HG02759 (cell line): ENCODE measurements around the gene CHRDL2.
A peak's percentile ranks its signal among the peaks of the same experiment; 100 is the strongest.

Experiments
- ATAC-seq: cut with Tn5 transposase; IDR thresholded peaks from one replicate; pipeline ENCODE4 v1.9.1; 2021; ENCODE audit warnings: mild to moderate bottlenecking, moderate library complexity; ENCODE audit not compliant: unreplicated experiment

Gene CHRDL2

DNA sequence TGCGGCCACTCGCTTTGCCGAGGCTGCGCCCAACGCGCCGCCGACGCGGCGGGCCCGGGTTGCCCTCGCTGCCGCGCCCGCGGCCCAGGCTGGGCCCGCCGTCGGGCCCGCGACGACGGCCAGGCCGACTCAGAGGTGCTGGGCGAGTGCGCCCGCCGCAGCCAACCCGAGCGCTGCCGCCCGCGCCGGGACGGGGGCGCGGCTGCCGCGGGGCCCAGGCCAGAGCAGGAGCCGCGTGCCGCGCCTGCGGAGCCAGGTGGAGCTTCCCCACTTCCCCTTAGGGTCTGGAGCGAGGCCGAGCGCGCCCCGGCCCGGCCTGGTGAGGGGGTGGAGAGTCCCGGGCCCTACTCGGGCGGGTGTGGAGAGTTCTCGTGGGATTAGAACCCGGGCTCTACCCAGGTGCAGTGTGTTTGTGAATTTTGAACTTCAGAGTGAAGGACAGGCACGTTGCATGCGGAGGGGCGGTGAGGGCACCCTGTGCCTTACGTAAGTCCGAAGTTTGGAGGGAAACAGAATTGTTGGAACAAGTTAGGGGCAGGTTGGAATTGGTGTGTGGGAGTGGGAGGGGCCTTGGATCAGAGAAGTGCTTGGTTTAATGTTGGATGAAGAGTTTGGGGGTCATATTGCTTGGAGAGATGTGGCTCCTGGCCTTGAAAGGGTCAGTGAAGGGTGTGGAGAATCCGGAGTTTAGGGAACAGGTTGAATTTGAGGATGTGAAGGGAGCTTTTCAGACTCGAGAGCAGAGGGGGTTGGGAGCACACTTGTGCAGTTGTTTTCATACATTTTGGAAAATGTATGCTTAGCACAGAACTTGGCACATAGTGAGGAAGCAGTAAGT lies 18.1 kb upstream of the CHRDL2 start:
- peak; percentile 60 for ATAC-seq

DNA sequence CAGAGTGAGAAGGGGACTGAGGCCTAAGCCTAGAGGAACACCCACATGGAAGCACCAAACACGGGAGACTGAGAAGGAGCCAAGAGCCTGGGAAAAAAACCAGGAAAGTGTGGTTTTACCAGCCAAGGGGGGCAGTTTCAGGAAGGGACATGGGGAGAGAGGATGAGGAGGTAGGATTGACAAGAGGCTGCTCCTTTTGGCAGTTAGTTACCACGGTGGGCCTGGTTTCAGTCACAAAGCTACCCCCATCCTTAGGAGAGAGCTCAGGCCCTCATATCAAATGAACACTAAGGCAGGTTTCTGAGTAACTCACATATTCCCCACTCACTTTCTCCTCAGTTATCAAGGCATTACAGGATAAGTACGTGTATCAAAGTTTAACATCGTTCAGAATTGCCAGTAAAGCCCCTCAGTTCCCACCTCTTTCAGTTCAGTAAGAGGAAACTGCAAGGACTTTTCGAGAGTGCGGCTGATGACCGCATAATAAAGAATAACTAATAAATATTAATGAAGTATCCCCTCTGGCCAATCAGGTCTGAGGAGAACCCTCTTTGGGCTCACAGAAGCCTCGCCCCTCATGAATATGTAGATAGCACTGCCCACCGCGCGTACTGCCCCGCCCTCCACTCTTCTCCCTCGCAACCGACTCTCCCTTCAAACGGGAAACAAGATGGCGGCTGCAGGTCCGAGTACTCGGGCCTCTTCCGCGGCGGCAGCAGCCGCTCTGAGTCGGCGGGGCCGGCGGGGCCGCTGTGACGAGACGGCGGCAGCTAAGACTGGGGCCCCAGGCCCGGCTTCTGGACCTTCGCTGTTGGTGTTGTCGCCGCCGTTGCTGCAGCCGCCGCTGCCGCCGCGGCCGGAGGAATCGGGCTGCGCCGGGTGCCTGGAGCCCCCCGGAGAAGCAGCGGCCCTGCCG lies 17.2 kb upstream of the CHRDL2 start, which contains the start of gene RNF169:
Gene RNF169, plus strand, starts transcription at position 639 of the 916 bp plus-strand sequence. Its CDS starts 32 bp downstream, at position 671.
- peak; percentile 97 for ATAC-seq

DNA sequence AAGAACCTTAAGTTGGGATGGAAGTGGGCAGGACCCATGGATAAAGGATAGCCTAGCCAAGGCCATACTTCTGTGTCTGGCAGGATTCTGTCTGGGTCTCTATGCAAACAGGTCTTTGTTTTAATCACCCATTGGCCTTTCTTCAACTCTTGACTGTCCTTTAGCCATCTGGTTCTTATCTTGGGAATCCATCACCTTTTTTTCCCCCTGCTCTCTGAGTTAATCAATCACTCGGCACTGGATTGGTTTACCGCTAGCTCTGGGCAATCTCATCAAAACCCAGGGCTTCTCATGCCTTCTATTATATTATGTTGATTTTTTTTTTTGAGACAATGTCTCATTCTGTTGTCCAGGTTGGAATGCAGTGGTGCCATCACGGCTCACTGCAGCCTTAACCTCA lies 15.6 kb upstream of the CHRDL2 start:
- ATAC-seq: no peak

DNA sequence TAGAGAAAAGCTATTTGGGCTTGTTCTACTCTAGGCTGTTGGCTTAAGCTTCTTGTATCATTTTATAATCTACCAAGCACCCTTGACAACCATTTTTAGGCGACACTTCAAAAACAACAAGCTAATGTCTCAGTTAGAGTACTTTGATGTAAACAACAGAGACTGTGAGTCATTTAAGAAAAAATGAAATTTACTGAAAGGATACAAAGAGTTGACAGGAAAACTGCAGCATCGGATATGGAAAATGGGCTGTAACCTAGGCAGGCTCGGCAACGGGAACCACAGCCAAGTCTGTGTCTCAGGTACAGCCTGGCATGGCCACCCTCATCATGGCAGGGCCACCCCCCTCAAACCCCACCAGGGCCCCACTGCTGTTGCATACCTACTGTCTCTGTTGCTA lies 13.1 kb upstream of the CHRDL2 start:
- ATAC-seq: no peak

DNA sequence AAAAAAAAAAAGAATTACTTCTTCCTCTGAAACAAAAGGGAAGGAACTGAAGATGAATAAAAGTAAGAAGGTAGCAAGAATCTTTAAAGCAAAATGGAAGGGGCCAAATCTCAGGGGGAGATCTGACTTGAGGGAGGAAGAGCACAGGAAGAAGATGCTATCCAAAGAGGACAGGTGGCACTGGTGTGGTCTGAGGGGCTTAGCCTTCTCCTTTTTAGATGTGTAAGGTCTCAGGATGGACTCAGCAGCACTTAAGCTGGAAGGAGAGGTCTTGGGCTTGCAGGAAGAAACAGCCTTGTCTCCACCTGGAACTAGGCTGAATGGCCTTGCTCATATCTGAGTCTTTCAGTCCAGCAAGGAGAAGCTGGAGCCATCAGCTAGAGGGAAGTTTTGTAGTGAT lies 12.4 kb upstream of the CHRDL2 start:
- no peak for ATAC-seq

DNA sequence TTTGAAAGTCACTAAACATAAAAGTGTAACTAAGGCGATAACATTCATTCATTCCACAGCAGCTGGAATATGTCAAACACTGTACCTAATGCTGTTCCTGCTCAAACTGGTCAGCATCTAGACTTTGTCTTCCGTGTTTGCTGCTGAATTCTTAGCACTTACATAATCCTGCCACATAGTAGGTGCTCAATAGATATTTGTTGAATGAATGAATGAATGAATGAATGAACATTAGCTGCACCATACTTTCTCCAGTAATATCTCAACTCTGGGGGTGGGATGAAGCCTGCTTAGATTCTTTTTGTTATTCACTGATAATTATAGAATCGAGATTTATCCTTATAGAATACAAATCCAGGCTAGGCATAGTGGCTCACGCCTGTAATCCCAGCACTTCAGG lies 10.8 kb upstream of the CHRDL2 start:
- ATAC-seq: no peak

DNA sequence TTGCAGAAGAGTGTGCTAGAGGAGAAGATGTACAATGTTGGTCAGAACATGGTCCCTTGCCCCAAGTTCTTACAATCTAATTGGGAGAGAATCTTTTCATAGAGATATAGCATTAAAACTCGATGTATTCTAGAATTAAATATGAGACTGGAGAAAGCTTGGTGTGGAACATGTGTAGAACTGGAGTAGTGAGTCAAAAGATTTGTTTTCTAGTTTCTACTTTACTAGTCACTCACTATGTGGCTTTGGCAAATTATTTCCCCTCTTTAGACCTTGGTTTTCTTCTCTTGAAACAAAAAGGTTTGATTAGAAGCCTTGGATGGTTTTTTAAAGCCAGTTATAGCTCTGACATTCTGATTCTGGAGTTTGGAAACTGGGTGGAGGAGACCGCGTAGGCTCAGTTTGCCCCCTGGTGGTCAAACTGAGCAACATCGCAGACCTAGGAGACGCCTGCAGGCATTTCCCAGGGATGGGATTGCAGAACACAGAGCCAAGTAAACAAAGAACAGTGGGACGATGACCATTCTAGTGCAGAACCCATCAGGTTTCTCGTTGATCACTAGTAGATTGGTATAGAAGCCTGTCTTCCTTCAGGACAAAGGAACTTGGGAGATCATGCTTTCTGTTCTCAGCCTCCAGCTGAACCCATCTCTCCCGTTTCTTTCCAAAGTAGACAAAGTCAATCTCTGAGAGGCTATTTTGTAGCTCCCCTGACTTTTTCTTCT lies 8.5 kb upstream of the CHRDL2 start:
- ATAC-seq: peak; percentile 53

DNA sequence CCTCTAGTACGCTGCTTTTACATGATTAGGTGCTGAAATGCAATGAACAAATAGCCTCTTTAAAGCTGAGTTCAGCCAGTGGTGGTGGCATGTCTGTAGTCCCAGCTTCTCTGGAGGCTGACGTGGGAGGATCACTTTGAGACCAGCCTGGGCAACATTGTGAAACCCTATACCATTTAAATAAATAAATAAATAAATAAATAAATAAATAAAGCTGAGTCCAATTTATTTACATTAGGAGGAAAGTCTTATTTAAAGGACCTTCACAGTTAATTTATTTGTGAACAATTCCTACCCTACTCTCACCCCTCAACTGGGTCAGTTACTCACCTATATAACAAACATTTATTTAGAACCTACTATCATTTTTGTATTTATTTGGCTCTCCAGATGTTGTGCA lies 4.8 kb upstream of the CHRDL2 start:
- ATAC-seq: no peak

DNA sequence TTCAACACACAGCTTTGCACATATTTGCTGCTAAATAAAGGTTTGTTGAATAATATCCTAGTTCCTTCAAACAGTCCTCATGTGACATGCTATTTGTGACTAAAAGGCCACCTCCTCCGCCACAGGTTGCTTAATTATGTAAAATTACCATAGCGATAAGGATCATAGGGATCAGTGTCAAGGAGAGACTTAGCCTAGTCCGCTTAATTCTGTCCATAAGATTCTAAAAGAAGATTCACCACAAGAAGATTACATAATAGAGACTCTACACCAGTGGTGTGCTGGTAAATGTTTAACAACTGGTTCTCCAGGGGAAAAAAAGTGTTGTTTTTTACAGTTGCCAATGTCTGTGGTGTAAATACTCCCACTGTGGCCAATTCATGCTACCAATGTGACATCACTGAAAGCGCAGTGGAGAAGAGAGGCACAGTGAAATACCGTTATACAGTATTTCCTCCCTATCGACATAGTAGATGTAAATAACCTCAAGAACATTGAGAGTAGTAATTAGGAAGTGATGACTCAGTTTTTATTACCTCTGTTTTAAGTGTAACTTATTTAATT lies 4.2 kb upstream of the CHRDL2 start:
- no peak for ATAC-seq

DNA sequence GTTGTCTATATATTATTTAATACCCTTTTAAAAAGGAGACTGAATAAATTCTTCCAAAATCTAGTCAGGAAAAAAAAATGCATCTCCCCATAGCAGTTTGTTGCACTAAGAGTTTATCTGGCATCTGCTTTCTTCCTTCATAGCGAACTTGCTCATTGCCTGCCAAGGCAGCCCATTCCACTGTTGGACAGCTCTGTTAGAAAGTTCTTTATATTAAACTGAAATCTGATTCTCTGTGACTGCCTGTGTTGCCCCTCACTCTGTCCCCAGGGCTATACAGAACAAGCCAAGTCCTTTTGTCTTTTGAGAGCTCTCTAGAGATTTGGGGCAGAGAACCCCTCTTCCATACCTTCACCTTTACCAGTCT lies 3.3 kb upstream of the CHRDL2 start:
- ATAC-seq: no peak

DNA sequence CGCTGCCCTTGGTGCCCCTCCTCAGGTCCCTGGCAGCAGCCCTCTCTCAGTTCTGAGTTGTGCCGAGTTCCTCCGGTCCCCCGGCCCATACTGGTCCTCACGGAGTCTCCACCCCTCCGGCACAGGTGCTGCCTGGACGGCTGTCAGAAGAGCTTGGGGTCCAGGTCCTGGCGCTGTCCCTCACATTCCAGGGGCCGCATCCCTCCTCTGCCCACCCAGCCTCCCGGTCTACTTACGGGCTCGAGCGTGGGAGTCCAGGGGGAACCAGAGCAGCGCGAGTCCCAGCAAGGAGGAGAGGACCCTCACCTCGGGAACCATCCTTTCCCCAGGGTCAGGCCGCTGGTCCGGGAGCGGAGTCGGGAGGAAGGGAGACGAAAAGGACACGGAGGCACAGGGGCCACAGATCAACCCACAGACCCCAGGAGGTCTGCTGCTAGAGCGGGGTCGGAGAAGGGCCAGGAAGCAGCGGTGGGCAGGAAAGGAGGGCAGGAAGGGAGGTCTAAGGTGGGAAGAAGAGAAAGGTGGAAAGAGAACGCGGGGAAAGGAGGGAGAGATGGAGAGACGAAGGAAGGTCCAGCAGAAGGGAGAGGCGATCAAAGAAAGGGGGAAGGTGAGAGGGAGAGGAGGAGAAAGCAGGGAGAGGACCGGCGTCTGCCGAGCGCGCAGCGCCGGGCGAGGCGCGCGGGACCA lies 510 bp downstream of the CHRDL2 start:
- no peak for ATAC-seq

DNA sequence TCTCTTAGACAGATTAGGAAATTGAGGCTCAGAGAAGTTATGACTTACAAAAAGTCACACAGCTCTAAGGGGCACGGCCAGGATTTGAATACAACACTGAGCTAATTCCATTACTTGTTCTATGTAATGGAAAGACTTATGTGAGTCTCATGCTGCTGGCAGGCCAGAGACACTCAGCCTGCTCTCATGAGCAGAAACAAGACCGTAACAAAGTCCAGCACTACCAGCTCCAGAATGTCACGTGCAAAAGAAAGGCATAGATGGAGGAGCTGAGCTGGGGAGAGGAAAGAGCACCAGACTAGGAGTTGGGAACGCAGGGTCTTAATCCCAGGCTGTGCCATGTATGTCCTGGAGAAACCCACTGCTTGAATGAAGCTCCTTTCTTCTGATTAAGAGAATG lies 1.8 kb downstream of the CHRDL2 start:
- ATAC-seq: no peak

DNA sequence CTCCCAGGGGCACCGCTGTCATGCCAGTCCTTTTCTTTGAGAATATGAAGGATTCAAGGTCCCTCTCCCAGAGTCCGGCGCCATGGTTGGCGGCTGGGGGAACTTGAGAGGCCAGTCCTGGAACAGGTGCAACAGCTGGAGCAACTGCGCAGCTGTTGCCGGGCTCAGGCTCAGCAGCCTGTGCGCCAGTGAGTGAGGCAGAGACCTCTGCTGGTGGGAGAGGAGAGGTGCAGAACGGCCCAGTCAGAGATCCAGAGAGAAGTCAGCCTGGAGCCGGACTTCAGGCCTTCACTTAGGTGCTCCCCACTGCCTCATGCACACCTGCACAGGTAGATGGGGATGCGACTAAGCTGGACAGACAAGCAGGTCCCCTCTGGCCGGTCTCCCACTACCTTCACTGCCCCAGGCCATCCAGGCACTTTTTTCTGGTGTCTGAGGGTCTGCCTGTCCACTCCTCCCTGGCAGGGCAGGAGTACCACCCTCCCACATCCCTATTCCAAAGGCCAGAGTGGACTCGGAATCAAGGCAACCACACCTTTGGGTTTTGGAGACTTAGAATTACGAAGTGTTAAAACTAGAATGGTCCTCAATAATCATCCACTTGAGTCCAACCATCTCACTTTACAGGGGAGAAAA lies 4.6 kb downstream of the CHRDL2 start:
- peak; percentile 91 for ATAC-seq

DNA sequence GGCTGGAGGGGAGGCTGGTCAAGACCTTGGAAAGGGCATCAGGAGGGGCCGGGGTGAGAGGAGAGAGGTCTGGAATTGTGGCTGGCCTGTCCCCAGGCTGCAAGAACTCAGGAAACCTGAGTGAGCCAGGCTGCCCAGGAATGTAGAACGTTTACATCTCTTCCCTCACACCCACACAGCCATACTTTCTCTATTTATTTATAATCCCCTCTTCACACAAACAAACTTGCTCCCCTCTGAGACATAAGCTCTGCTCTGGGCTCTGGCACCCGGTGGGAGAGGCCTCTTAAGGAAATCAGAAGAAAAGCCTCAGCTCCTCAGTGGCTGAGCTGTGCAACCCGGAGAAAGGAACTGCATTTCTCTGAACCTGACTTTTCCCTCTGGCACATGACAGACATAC lies 5.5 kb downstream of the CHRDL2 start:
- no peak for ATAC-seq

DNA sequence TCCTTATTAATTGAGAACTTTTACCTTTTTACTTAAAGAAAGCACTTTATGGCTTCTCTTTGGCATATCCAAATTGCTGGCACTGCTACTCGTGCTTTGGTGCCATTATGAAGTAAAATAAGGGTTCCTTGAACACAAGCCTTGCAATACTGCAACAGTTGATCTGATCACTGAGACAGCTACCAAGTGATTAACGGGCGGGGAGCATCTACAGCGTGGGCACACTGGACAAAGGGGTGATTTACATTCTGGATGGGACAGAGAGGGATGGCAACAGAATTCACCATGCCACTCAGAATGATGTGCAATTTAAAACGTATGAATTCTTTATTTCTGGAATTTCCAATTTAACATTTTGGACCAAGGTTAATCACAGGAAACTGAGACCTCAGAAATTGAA lies 7.7 kb downstream of the CHRDL2 start:
- no peak for ATAC-seq

DNA sequence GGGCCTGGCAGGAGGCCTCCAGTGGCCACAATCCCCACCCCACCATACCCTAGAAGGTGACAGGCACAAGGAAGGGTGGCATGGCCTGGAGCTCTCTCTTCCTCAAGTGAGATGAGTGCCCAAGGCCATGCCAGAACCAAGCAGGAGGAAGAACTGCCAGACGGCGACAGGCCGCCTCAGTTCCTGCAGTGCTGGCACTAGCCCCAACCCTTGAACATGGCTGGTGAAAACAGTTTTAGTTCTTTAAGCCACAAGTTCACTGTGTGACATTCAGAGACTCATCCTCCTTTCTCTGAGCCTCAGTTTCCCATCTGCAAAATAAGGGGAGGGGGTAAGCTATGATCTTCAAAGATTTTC lies 9.8 kb downstream of the CHRDL2 start:
- no peak for ATAC-seq

DNA sequence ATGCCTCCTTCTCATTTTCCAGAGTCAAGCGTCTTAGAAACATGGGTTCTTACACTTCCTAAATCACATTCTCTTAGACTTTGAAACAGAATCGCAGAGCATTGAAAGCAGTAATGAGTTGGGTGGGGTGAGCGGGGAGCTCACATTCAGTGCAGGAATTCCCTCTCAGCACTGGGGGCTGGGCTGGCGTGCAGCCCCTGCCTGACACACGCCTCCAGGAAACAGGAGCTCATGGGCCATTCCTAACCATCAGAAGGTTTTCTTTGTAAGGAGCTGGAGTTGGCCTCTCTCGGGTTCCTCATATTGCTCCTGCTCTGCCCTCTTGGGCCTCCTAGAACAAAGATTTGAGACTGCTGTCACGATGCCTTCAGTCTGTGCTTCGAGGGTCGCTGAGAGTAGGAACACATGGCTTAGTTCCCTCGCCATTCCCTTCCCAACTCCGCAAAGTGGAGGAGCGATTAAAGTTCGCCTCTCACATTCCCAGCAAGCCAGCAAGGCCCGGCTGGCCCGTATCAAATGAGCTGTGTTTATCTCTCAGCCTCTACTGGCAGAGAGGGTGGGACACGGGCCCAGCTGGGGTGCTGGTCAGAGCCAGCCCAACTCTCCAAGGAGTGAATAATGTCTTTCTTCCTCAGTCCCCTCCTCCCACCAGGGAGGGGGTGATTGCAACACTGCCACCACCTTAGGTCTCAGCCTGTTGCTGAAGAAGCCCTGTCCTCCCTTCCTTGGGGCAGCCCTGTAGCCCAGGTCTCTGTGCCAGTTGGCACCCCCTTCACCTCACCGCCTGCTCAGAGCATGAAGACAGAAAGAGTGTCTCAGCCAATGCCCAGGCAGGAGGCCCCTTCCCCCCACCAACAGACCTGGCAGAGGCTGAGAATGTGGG lies 10.4 kb downstream of the CHRDL2 start:
- no peak for ATAC-seq

DNA sequence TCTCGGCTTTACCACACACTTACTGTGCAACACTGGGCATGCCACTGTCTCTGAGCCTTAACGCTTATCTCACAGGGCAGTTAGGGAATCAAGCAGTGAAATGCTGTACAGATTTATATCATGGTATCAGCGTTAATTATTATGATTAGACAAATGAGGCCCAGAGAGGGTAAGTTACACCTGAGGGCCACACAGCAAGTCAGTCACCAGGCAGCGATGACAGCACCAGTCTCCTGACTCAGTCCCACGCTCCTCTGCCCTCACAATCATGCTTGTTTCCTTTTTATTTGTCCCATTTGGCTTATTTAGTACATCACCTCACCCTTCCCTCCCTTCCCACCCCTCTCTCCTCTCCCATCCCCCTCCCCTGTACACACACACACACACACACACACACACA lies 12.2 kb downstream of the CHRDL2 start:
- no peak for ATAC-seq
